Suprapubic skin (tissue), 4 donors: ENCODE results near the gene OSBPL7.

Source experiments
- CTCF ChIP-seq, 2 donors: fragments of 200-600 bp in 1 of 2; fragments of 450-650 bp in 1 of 2; sonication (generic) in 1 of 2; IDR thresholded peaks; one replicate each; pipeline ENCODE4 v1.5.1; 2016 to 2019; ENCODE audit warnings: antibody characterized with exemption in 2 of 2, mild to moderate bottlenecking in 1 of 2, moderate library complexity in 1 of 2
- EP300 ChIP-seq: sonication (generic); formaldehyde crosslinking; IDR thresholded peaks from one replicate; pipeline ENCODE4 v1.6.1; 2017; ENCODE audit warnings: antibody characterized with exemption
- POLR2A ChIP-seq, 2 donors: fragments of 450-650 bp; IDR thresholded peaks; one replicate each; pipeline ENCODE4 v1.6.1; 2017; ENCODE audit warnings: antibody characterized with exemption in 2 of 2, mild to moderate bottlenecking in 2 of 2, moderate library complexity in 2 of 2
- POLR2AphosphoS5 ChIP-seq, 3 donors: sonication (generic); formaldehyde crosslinking; IDR thresholded peaks; one replicate each; pipeline ENCODE4 v1.6.1; 2017; ENCODE audit warnings: antibody characterized with exemption in 3 of 3

GRCh38 chr17:47774987-47775580, 46.5 kb downstream of the OSBPL7 start:
- TF ChIP-seq POLR2A (IDR thresholded peaks at IDR 0.05) (no peak), CTCF (IDR thresholded peaks at IDR 0.05) (no peak), EP300 (no peak), POLR2AphosphoS5 (IDR thresholded peaks at IDR 0.05) (no peak)
